Loucy (cell line): ENCODE results near the gene NAT8L.

Source experiments
- H2AFZ ChIP-seq: fragments of 200-600 bp; sonication (generic); 2 replicates; pipeline ENCODE4 v1.6.0; 2016; ENCODE audit warnings: antibody characterized with exemption, mild to moderate bottlenecking, low read length, moderate library complexity
- H3F3A ChIP-seq: fragments of 200-600 bp; 2 replicates; pipeline ENCODE4 v1.6.0; 2016; ENCODE audit warnings: antibody characterized with exemption, low read depth, mild to moderate bottlenecking
- H3K27me3 ChIP-seq: fragments of 200-600 bp; sonication (generic); 2 replicates; pipeline ENCODE4 v1.6.1; 2014; ENCODE audit warnings: low read length, mild to moderate bottlenecking; ENCODE audit not compliant: insufficient read depth, poor library complexity, severe bottlenecking
- H3K36me3 ChIP-seq: fragments of 200-600 bp; sonication (generic); 2 replicates; pipeline ENCODE4 v1.6.1; 2016; ENCODE audit warnings: low read length; ENCODE audit not compliant: insufficient read depth
- H3K4me1 ChIP-seq: fragments of 200-600 bp; sonication (generic); 2 replicates; pipeline ENCODE4 v1.5.1; 2014; ENCODE audit warnings: low read length, mild to moderate bottlenecking; ENCODE audit not compliant: insufficient read depth, poor library complexity, severe bottlenecking
- H3K4me2 ChIP-seq: fragments of 200-600 bp; sonication (generic); 2 replicates; pipeline ENCODE4 v1.6.0; 2014; ENCODE audit warnings: antibody characterized with exemption, low read length, low read depth, mild to moderate bottlenecking; ENCODE audit not compliant: poor library complexity, severe bottlenecking
- H3K4me3 ChIP-seq: fragments of 200-600 bp; sonication (generic); 2 replicates; pipeline ENCODE4 v1.5.1; 2014; ENCODE audit warnings: low read length, mild to moderate bottlenecking, mixed read lengths; ENCODE audit not compliant: poor library complexity, severe bottlenecking
- H3K79me2 ChIP-seq: fragments of 200-600 bp; sonication (generic); 2 replicates; pipeline ENCODE4 v1.6.1; 2014; ENCODE audit warnings: low read length; ENCODE audit not compliant: insufficient read depth
- H3K9ac ChIP-seq: fragments of 200-600 bp; sonication (generic); 2 replicates; pipeline ENCODE4 v1.6.0; 2014; ENCODE audit warnings: mild to moderate bottlenecking, low read depth, low read length, moderate library complexity; ENCODE audit not compliant: poor library complexity, severe bottlenecking
- H3K9me2 ChIP-seq: fragments of 200-600 bp; sonication (generic); replicated peaks from 2 replicates; pipeline ENCODE4 v1.6.1; 2016; ENCODE audit warnings: low read depth, low read length, mixed read lengths
- H3K9me3 ChIP-seq: fragments of 200-600 bp; sonication (generic); 2 replicates; pipeline ENCODE4 v1.6.1; 2014; ENCODE audit warnings: mild to moderate bottlenecking, antibody characterized with exemption, low read length, low read depth; ENCODE audit not compliant: insufficient read depth
- H4K20me1 ChIP-seq: fragments of 200-600 bp; sonication (generic); 2 replicates; pipeline ENCODE4 v1.6.0; 2014; ENCODE audit warnings: antibody characterized with exemption, low read length, mild to moderate bottlenecking; ENCODE audit not compliant: insufficient read depth, poor library complexity, severe bottlenecking
- CTCF ChIP-seq: fragments of 200-600 bp; sonication (generic); conservative IDR thresholded peaks from 2 replicates; pipeline ENCODE4 v1.5.1; 2014; ENCODE audit warnings: mild to moderate bottlenecking, antibody characterized with exemption, low read length
- EZH2phosphoT487 ChIP-seq: fragments of 200-600 bp; IDR thresholded peaks from 2 replicates; pipeline ENCODE4 v1.6.1; 2018; ENCODE audit warnings: antibody characterized with exemption, mild to moderate bottlenecking, moderate library complexity, borderline replicate concordance

The NAT8L gene

GRCh38 chr4:2071252-2071911, 12.3 kb downstream of the NAT8L start:
- Histone ChIP-seq H3K9me3 (no peaks in the 10 kb centered on the region), H3K9me2 (no peaks in the 10 kb centered on the region), H3K27me3 (no peaks in the 10 kb centered on the region), H3K4me2 (no peak overlapping the region), H3K36me3 (no peaks in the 10 kb centered on the region), H3F3A (no peaks in the 10 kb centered on the region), H3K4me1 (no peaks in the 10 kb centered on the region), H3K79me2 (no peaks in the 10 kb centered on the region), H4K20me1 (no peaks in the 10 kb centered on the region), H2AFZ (no peak overlapping the region), H3K9ac (no peak overlapping the region), H3K4me3 (no peak overlapping the region)
- TF ChIP-seq CTCF (no peak), EZH2phosphoT487 (no peak)

- H3K4me2 ChIP-seq = no peak overlapping the region
- no peaks in the 10 kb centered on the region for H3K9me3 ChIP-seq
- H3F3A ChIP-seq = no peaks in the 10 kb centered on the region
- no peaks in the 10 kb centered on the region for H3K79me2 ChIP-seq
- H2AFZ ChIP-seq = no peak overlapping the region
- H4K20me1 ChIP-seq = no peaks in the 10 kb centered on the region
- no peak overlapping the region for H3K9ac ChIP-seq
- no peaks in the 10 kb centered on the region for H3K9me2 ChIP-seq
- H3K4me1 ChIP-seq = no peaks in the 10 kb centered on the region
- no peaks in the 10 kb centered on the region for H3K36me3 ChIP-seq
- no peak overlapping the region for H3K4me3 ChIP-seq
- no peak for TF ChIP-seq CTCF
- TF ChIP-seq EZH2phosphoT487 = no peak
- H3K27me3 ChIP-seq = no peaks in the 10 kb centered on the region
Measured at GRCh38 chr4:2071912-2072867, 13.1 kb downstream of the NAT8L start.

GRCh38 chr4:2072971-2073807, 14.1 kb downstream of the NAT8L start:
- Histone ChIP-seq H3K4me3 (no peak overlapping the region), H3K27me3 (no peaks in the 10 kb centered on the region), H2AFZ (no peak overlapping the region), H3K4me2 (no peak overlapping the region), H3K36me3 (no peaks in the 10 kb centered on the region), H3K79me2 (no peaks in the 10 kb centered on the region), H3K9me2 (no peaks in the 10 kb centered on the region), H3K9me3 (no peaks in the 10 kb centered on the region), H3K9ac (no peak overlapping the region), H3F3A (no peaks in the 10 kb centered on the region), H3K4me1 (no peaks in the 10 kb centered on the region), H4K20me1 (no peaks in the 10 kb centered on the region)
- TF ChIP-seq EZH2phosphoT487 (no peak), CTCF (no peak)
